Germinal center (tissue), 1 donor: ENCODE measurements around the gene VSTM2B.
"Not testable (repeated sequence)": the region's sequence is repeated elsewhere in the genome, so short reads cannot be mapped to it uniquely, and the experiment has no call there.

Experiments used
- DNase-seq: peaks from one replicate; pipeline ENCODE4 v3.0.0; 2012; ENCODE audit warnings: mixed read lengths, low spot score

The VSTM2B gene

GRCh38 chr19:29545866-29546582, 20.2 kb downstream of the VSTM2B start:
- DNase-seq = no peak

- no peak for DNase-seq
Observed at GRCh38 chr19:29546583-29547190, 20.9 kb downstream of the VSTM2B start.

- no peak for DNase-seq
Observed at GRCh38 chr19:29547361-29547960, 21.7 kb downstream of the VSTM2B start.

DNA sequence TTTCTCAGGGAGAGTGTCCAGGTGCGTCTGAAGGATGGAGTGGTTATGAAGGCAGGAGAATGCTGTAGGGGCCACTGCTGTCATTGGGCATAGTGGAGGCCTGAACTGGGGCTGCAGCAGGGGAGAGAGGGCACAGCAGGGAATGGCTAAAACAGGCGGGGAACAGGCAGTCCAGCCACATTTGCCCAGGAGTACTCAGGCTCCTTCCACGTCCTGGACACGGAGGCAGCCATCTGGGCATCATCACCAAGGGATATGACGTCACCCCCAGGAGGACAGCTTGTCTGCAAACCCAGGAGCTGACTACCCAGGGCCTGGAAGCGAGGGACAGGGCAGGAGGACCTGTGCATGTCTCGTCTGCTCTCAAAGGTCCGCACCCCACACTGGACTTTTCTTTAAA, 22.2 kb downstream of the VSTM2B start:
- no peak for DNase-seq

DNA sequence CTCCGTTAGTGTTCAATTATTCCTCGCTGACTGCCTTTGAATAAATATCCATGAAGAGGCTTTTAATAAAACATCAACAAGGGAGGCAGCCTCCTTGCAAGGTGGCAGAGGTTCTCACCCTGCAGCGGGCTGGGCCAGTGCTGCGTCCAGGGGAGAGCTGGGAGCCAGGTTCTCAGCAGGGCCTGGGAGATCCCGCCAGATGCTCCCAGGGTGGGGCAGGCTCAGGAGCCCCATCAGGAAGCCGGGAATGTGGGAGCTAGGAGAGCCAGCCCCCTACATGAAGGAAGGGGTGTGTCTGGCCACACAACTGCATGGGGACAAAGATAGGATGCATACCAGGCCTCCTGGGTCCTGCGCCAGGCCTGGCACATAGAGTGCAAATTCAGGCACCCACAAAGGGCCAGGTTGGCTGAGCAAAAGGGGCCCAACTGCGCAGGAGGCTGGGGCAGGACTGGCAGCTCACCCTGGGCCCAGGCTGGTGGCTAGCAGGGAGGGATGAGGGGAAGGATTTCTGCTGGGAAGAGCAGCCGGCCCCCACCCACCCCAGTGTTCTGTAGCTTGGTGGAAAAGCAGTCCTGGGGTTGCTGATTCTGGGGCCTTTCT, 22.8 kb downstream of the VSTM2B start:
- DNase-seq = no peak

DNA sequence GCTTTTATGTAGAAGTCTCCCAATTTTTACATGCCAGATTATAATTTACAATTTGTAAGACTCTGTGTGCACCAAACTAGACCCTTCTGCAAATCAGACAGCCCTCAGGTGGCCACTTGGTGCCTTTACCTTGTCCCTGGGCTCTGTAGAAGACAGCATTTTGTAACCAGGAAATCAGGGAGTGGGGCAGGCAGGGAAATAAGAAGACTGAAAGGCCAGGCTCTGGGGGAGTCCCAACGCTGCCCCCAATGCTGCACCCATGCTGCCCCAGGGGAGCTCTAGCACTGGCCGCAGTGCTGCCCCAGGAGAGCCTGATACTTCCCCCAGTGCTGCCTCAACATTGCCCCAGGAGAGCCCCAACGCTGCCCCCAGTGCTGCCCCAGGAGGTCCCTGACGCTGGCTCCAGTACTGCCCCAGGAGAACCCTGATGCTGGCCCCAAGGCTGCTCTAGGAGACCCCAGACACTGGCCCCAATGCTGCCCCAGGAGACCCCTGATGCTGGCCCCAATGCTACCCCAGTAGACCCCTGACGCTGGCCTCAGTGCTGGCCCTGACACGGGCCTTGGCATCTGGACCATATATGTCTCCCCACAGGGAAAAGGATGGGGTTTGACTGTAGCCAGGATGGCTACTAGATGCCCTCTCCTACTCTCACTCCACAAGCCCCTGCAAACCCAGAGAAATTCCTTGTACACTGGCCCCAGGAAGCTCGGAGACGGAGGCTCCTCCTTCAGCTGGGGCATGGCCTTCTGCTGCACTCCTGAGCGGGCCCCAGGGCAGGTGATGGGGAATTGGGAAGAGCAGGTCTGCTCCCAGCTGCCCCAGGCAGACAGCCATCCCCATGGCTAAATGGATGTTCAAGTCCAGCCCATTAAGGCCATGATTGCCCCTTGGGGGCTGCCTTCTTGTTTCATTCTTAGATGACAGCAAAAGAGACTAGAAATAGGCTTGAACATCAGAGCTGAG, 23.6 kb downstream of the VSTM2B start:
- DNase-seq = no peak

DNA sequence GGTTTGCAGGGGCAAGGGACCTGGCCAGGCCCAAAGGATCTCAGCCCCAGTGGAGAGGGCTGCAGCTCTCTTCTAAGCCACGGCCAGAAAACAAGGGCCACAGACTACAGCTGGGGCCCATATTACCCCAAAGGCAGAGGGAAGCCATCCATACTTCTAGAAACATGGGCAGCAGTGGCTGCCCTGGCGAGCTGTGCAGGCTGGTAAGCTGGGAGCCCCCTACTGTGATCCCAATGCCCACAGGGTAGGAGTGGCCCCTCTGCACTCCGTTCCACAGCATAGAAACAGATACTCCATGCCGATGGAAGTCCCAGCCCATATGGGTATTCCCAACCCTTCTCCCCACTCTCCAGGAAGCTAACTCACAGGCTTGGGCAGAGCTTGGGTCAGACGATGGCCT, 25.1 kb downstream of the VSTM2B start:
- DNase-seq = no peak

DNA sequence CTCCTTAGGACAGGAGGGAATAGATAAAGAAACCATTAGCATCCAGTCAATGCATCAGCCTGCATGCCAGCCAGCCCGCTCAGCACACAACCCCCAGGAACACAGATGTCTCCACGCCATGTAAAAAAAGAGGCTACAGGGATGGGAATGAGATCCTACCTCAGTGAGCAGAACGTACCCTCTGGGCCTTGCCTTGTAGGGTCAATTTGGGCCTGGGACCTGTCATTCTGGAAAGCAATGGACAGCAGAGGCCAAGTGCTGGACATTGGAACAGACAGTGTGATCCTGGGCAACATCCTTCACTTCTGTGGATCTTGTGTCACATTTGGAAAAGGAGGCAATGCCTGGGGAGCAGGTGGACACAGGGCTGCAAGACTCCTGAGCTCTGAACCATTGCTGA, 26.0 kb downstream of the VSTM2B start:
- DNase-seq = no peak

DNA sequence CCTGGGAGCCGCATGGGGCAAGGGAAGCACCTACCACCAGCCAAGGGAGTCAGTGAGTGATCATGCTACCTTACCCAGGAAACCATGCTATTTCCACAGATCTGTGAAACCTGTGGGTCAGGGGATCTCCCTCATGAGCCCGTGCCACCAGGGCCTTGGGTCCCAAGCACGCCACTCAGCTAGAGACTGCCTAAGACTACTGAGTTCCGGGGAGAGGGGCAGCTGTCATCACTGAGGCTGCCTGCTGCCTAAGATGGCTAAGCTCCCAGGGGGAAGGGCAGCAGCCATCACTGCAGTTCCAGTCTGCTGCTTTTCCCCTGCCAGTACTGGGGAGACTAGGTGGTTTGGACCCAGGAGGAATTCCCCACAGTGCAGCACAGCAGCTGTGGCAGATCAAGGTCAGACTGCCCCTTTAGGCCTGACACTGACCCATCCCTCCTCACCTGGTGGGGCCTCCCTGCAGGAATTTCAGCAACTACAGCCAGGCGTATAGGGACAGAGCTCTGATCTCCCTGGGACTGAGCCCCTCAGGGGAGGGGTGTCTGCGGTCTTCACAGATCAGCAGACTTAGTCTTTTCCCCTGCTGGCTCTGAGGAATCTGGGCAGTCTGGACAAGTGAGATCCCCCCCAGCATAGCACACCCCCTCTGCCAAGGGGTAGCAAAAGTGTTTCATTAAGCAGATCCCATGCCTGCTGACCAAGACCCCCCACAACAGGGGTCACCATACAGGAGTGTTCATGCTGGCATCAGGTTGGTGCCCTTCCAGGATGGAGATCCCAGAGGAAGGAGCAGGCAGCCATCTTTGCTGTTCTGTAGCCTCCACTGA, 26.9 kb downstream of the VSTM2B start:
- no peak for DNase-seq

DNA sequence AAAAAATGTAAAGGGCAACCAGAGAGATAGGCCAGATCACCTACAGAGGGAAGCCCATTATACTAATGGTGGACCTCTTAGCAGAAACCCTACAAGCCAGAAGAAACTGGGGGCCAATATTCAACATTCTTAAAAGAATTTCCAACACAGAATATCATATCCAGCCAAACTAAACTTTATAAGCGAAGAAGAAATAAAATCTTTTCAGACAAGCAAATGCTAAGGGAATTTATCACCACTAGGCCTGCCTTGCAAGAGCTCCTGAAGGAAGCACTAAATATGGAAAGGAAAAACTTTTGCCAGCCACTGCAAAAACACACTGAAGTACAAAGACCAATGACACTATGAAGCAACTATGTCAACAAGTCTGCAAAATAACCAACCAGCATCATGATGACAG, 28.4 kb downstream of the VSTM2B start:
- DNase-seq = no peak

GRCh38 chr19:29559110-29559509, 33.3 kb downstream of the VSTM2B start:
- DNase-seq = not testable (repeated sequence)

DNA sequence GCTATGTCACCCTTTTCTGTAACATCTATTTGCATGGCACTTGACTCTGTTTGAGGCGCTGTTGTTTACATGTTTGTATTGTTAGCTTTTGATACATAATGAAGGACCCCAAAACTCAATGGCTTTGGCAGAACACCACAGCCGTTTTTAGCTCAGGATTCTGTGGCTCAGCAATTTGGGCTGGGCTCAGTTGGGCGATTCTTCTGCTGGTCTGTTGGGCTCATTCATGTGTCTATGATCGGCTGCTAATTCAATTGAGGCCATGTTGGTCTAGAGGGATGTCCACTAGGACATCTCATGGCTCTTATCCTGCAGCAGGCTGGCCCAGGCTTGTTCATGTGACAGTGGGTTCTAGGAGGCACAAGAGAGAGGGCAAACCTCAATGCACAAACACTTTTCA, 33.9 kb downstream of the VSTM2B start:
- no peak for DNase-seq

DNA sequence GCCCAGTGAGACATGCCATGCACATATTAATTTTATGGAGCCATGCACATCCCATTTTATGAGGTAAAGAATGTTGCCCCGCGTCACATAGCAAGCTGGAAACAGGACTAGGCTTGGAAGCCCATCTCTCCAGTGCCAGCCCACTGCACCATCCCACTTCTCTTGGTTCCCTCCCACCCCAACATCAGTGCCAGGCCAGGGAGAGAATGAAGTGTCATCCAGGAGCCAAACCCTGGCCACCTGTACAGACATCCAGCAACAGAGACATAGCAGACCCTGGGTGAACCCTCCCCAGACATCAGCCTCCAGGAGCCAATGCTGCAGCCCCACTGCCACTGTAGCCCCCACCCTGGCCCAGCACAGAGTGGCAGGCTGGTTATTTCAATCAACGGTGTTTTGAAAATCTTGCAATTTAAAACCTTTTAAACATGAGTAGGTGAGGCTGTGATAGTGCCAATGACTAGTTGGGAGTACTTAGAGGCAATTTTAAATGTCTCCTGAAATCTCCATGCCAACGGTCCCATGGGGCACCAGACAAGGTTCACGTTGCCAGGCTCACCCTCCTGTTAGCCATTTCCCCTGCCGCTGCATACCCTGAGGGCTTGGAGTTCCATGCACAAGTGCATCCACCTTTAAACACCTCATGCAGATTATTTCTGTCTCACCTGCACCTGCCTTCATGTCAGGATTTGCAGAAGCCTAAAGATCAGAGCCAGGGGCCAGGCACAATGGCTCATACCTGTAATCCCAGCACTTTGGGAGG, 34.7 kb downstream of the VSTM2B start:
- no peak for DNase-seq

- DNase-seq = no peak
Observed at GRCh38 chr19:29561601-29562000, 35.8 kb downstream of the VSTM2B start.

- no peak for DNase-seq
Observed at GRCh38 chr19:29562299-29563297, 36.8 kb downstream of the VSTM2B start.

DNA sequence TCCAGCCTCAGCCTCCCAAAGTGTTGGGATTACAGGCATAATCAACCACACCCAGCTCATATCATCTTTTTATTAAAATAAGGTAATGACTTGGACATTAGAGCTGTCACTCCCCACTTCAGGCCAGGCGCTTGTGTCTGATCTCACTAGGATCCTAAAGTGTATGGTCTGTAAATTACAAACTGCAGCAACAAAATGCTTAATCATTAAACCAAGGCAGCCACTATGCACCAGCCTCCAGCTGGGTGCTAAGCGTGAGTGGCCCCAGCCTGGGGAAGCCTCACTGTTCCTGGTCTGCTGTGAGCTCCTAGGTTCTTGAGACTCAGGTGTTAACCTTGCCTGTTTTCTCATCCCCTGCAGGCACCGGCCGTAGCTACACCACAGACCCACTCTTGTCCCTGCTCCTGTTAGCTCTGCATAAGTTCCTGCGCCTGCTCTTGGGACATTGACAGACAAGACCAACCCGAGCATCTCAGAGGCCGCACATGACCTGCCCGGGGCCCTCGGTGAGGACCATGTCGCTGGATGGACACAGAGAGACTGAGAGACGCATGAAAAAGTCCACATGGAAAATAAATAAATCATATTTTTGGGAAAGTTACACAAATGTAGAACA, 37.8 kb downstream of the VSTM2B start:
- no peak for DNase-seq

DNA sequence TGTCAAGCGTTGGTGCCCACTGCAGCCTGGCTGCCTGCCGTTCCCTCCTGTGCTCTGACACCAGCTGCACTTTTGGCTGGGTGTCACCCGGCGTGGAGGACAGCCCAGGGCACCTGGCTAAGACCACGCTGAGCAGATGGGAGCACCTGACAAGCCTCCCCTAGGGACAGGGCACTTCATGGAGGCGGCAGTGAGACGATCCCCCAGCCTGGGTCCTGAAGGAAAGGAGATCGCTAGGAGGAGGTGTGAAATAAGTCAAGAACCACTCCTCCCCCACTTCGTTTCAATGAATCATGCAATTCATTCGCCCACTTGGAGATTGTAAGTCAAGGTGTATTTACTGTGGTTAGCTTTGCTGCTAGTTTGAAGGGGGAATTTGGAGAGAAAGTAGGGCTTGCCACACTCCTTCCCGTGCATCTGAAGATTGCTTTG, 38.8 kb downstream of the VSTM2B start:
- no peak for DNase-seq

DNA sequence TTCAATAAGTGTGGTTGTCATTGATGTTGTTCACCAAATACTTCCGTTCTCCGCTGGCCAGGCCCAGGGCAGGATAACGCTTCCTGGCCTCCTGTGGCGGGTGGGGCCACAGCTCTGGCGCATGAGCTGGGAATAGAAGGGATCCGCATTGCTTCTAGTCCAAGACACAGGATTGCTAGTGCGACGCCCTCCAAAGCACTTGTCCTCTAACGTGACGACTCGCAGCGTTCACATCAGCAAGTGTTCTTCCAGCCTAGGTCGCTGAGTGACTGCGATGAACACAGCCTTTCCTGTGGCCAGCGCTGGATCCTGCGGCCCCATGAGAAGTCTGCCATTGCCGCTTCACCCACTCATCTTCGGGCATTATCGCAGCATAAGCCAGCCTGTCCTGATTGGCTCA, 39.4 kb downstream of the VSTM2B start:
- DNase-seq = no peak
